ENCODE results near the gene HRNR.

HRNR gene

DNA sequence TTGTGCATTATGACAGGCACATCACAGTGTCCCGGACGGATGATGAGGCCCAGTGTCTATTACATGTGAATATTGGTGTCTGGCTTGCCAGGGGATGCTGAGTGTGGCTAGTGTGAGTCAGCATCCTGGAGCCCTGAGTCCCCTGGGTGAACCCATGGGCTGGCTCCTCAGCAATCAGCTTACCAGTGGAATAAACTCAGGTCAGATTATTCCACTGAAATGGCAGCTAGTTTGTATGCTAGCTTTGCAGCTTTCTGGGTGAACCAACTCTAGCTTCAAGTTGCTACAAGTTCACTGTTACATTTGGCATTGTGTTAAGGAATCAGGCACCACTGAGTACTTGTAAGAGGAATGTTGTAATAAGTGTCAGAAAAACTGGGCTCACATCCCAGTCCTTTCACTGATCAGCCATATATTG, 41.0 kb downstream of the HRNR start:
- Histone ChIP-seq H3K4me2 (ENCODE audit: low read length) (no peak overlapping the region), H3K4me3 (ENCODE audit: low read length) (no peak overlapping the region), H3K9me3 (ENCODE audit: control insufficient read depth, insufficient read depth, low read length) (no peaks in the 10 kb centered on the region), H3K79me2 (ENCODE audit: control insufficient read depth, low read length) (no peaks in the 10 kb centered on the region), H3F3A (ENCODE audit: control insufficient read depth, insufficient read depth) (no peaks in the 10 kb centered on the region), H3K27ac (ENCODE audit: low read depth, low read length) (no peak overlapping the region), H3K4me1 (ENCODE audit: control insufficient read depth, low read length) (no peaks in the 10 kb centered on the region), H4K20me1 (ENCODE audit: control insufficient read depth, insufficient read depth, low read depth, low read length) (no peaks in the 10 kb centered on the region), H3K9me2 (replicated peaks; ENCODE audit: control insufficient read depth, low read length) (no peaks in the 10 kb centered on the region), H3K27me3 (ENCODE audit: control insufficient read depth, low read length) (peaks cover 4% of the 10 kb centered on the region; the same call in 1 of the 2 replicates), H3K36me3 (ENCODE audit: control insufficient read depth, low read length) (no peaks in the 10 kb centered on the region)
- no peak for TF ChIP-seq EZH2phosphoT487 (IDR thresholded peaks at IDR 0.05; ENCODE audit: borderline replicate concordance, low read length)
- TF ChIP-seq, protein P1, sequence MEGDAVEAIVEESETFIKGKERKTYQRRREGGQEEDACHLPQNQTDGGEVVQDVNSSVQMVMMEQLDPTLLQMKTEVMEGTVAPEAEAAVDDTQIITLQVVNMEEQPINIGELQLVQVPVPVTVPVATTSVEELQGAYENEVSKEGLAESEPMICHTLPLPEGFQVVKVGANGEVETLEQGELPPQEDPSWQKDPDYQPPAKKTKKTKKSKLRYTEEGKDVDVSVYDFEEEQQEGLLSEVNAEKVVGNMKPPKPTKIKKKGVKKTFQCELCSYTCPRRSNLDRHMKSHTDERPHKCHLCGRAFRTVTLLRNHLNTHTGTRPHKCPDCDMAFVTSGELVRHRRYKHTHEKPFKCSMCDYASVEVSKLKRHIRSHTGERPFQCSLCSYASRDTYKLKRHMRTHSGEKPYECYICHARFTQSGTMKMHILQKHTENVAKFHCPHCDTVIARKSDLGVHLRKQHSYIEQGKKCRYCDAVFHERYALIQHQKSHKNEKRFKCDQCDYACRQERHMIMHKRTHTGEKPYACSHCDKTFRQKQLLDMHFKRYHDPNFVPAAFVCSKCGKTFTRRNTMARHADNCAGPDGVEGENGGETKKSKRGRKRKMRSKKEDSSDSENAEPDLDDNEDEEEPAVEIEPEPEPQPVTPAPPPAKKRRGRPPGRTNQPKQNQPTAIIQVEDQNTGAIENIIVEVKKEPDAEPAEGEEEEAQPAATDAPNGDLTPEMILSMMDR (IDR thresholded peaks at IDR 0.05; ENCODE audit: low read depth, low read length, poor library complexity, severe bottlenecking), result no peak

DNA sequence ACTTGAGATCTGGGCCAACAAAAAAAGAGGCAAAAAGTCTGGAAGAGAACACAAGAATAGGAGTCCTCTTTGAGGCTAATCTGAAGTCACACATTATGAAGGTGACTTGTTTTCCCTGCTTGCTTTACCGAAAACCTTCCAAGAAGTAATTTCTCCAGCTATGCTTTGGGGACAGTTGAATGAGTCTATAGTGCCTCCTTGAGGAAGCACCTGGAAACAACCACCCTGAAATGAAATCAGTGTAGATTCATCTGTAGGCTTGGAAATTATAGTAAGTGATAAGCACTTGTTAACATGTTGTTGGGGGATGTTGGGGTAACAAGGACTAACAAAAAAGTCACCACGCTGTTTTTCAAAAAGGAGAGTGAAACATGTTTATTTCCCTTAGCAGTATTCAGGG, 41.6 kb downstream of the HRNR start:
- H3K9me3 ChIP-seq (ENCODE audit: control insufficient read depth, insufficient read depth, low read length), result no peaks in the 10 kb centered on the region
- H3F3A ChIP-seq (ENCODE audit: control insufficient read depth, insufficient read depth), result no peaks in the 10 kb centered on the region
- no peaks in the 10 kb centered on the region for H4K20me1 ChIP-seq (ENCODE audit: control insufficient read depth, insufficient read depth, low read depth, low read length)
- no peaks in the 10 kb centered on the region for H3K36me3 ChIP-seq (ENCODE audit: control insufficient read depth, low read length)
- H3K79me2 ChIP-seq (ENCODE audit: control insufficient read depth, low read length), result no peaks in the 10 kb centered on the region
- H3K4me1 ChIP-seq (ENCODE audit: control insufficient read depth, low read length), result no peaks in the 10 kb centered on the region
- no peak overlapping the region for H3K4me2 ChIP-seq (ENCODE audit: low read length)
- TF ChIP-seq, protein P1 (IDR thresholded peaks at IDR 0.05; ENCODE audit: low read depth, low read length, poor library complexity, severe bottlenecking), result peak; percentile 34
- no peak for TF ChIP-seq EZH2phosphoT487 (IDR thresholded peaks at IDR 0.05; ENCODE audit: borderline replicate concordance, low read length)
- no peaks in the 10 kb centered on the region for H3K9me2 ChIP-seq (replicated peaks; ENCODE audit: control insufficient read depth, low read length)
- peaks cover 4% of the 10 kb centered on the region; the same call in 1 of the 2 replicates for H3K27me3 ChIP-seq (ENCODE audit: control insufficient read depth, low read length)
- no peak overlapping the region for H3K4me3 ChIP-seq (ENCODE audit: low read length)
- H3K27ac ChIP-seq (ENCODE audit: low read depth, low read length), result no peak overlapping the region

DNA sequence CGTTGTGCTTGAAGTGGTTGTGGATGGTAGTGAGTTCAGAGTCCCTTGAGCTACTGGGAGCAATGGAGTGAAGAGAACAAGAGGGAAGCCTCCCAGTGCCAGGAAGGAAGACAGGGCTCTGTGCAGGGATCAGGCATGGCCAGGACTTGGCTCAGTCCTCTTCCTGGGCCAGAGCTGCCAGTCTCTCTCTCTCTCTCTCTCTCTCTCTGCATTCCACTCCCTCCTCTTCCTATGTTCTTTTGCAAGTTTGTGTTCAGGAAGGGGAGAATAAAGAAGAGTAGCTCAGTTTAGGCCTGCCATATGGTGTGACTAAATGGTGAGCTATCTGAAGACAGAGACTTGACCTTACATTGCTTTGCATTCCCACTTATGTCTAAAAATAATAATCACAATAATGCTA, 44.4 kb downstream of the HRNR start:
- Histone ChIP-seq H3K9me3 (ENCODE audit: control insufficient read depth, insufficient read depth, low read length) (no peaks in the 10 kb centered on the region), H3K4me2 (ENCODE audit: low read length) (no peak overlapping the region), H4K20me1 (ENCODE audit: control insufficient read depth, insufficient read depth, low read depth, low read length) (no peaks in the 10 kb centered on the region), H3K79me2 (ENCODE audit: control insufficient read depth, low read length) (no peaks in the 10 kb centered on the region), H3K27me3 (ENCODE audit: control insufficient read depth, low read length) (no peaks in the 10 kb centered on the region), H3F3A (ENCODE audit: control insufficient read depth, insufficient read depth) (no peaks in the 10 kb centered on the region), H3K4me3 (ENCODE audit: low read length) (no peak overlapping the region), H3K36me3 (ENCODE audit: control insufficient read depth, low read length) (no peaks in the 10 kb centered on the region), H3K27ac (ENCODE audit: low read depth, low read length) (no peak overlapping the region), H3K4me1 (ENCODE audit: control insufficient read depth, low read length) (no peaks in the 10 kb centered on the region), H3K9me2 (replicated peaks; ENCODE audit: control insufficient read depth, low read length) (no peaks in the 10 kb centered on the region; the same call in 1 of the 2 replicates)
- TF ChIP-seq, protein P1 (IDR thresholded peaks at IDR 0.05; ENCODE audit: low read depth, low read length, poor library complexity, severe bottlenecking), result no peak
- TF ChIP-seq EZH2phosphoT487 (IDR thresholded peaks at IDR 0.05; ENCODE audit: borderline replicate concordance, low read length), result no peak

Measured in DOHH2 (cell line).